Measurements from ENCODE around the gene ANAPC10.

Gene ANAPC10

DNA sequence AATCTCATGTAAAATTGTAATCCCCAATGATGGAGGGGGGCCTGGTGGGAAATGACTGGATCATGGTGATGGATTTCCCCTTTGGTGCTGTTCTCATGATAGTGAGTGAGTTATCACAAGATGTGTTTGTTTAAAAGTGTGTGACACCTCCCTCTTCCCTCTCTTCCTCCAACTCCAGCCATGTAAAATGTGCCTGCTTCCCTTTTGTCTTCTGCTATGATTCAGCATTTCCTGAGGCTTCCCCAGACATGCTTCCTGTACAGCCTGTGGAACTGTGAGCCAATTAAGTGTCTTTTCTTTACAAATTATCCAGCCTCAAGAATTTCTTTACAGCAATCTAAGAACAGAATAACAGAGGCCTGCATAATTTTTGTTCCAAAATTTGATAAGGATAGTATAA lies 85.2 kb downstream of the ANAPC10 start:
- TF ChIP-seq, protein P1, sequence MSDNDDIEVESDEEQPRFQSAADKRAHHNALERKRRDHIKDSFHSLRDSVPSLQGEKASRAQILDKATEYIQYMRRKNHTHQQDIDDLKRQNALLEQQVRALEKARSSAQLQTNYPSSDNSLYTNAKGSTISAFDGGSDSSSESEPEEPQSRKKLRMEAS (IDR thresholded peaks at IDR 0.05) = no peak
- TF ChIP-seq RAD21 (IDR thresholded peaks at IDR 0.05; ENCODE audit: low read depth) = no peak
- TF ChIP-seq CREB1 (IDR thresholded peaks at IDR 0.05; ENCODE audit: low read depth) = no peak
- TF ChIP-seq TAF1 (IDR thresholded peaks at IDR 0.05; ENCODE audit: low read depth) = no peak

DNA sequence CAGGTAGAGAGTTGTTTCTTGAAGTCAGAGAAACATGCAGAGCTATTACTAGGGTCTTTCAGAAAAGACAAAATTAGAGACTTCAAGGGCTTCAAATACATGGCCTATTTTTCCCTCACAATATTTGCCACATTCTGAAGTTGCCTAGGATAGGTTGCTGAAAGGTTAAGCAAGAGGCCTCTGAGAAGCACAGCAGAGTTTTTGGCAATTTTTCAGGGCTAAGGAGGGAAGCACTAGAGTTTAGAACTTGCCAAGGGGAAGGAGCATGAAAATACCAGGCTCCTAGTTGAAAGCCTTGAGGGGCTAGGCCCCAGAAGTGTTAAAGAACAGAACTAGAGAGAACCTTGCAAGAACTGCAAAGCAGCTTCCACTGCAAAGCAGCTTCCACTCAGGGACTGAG lies 86.4 kb downstream of the ANAPC10 start:
- TF ChIP-seq YY1 (IDR thresholded peaks at IDR 0.05; ENCODE audit: low read depth) = no peak
- TF ChIP-seq RAD21 (IDR thresholded peaks at IDR 0.05; ENCODE audit: low read depth) = no peak
- TF ChIP-seq CREB1 (IDR thresholded peaks at IDR 0.05; ENCODE audit: low read depth) = no peak
- TF ChIP-seq EP300 (IDR thresholded peaks at IDR 0.05; ENCODE audit: borderline replicate concordance) = no peak
- TF ChIP-seq TEAD4 (IDR thresholded peaks at IDR 0.05) = no peak
- TF ChIP-seq, protein P2, sequence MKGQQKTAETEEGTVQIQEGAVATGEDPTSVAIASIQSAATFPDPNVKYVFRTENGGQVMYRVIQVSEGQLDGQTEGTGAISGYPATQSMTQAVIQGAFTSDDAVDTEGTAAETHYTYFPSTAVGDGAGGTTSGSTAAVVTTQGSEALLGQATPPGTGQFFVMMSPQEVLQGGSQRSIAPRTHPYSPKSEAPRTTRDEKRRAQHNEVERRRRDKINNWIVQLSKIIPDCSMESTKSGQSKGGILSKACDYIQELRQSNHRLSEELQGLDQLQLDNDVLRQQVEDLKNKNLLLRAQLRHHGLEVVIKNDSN (IDR thresholded peaks at IDR 0.05) = no peak
- no peak for TF ChIP-seq ZBTB7A (IDR thresholded peaks at IDR 0.05; ENCODE audit: low read depth)
- TF ChIP-seq TCF12 (IDR thresholded peaks at IDR 0.05; ENCODE audit: low read depth) = no peak
- no peak for TF ChIP-seq FOXM1 (IDR thresholded peaks at IDR 0.05; ENCODE audit: borderline replicate concordance, low read depth)
- no peak for TF ChIP-seq TAF1 (IDR thresholded peaks at IDR 0.05; ENCODE audit: low read depth)
- TF ChIP-seq, protein P1 (IDR thresholded peaks at IDR 0.05) = no peak
- TF ChIP-seq EGR1 (IDR thresholded peaks at IDR 0.05) = no peak
- TF ChIP-seq, protein P3, sequence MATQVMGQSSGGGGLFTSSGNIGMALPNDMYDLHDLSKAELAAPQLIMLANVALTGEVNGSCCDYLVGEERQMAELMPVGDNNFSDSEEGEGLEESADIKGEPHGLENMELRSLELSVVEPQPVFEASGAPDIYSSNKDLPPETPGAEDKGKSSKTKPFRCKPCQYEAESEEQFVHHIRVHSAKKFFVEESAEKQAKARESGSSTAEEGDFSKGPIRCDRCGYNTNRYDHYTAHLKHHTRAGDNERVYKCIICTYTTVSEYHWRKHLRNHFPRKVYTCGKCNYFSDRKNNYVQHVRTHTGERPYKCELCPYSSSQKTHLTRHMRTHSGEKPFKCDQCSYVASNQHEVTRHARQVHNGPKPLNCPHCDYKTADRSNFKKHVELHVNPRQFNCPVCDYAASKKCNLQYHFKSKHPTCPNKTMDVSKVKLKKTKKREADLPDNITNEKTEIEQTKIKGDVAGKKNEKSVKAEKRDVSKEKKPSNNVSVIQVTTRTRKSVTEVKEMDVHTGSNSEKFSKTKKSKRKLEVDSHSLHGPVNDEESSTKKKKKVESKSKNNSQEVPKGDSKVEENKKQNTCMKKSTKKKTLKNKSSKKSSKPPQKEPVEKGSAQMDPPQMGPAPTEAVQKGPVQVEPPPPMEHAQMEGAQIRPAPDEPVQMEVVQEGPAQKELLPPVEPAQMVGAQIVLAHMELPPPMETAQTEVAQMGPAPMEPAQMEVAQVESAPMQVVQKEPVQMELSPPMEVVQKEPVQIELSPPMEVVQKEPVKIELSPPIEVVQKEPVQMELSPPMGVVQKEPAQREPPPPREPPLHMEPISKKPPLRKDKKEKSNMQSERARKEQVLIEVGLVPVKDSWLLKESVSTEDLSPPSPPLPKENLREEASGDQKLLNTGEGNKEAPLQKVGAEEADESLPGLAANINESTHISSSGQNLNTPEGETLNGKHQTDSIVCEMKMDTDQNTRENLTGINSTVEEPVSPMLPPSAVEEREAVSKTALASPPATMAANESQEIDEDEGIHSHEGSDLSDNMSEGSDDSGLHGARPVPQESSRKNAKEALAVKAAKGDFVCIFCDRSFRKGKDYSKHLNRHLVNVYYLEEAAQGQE (IDR thresholded peaks at IDR 0.05; ENCODE audit: low read depth) = no peak
- TF ChIP-seq CEBPB (IDR thresholded peaks at IDR 0.05) = no peak
- no peak for TF ChIP-seq NFIC (IDR thresholded peaks at IDR 0.05)

DNA sequence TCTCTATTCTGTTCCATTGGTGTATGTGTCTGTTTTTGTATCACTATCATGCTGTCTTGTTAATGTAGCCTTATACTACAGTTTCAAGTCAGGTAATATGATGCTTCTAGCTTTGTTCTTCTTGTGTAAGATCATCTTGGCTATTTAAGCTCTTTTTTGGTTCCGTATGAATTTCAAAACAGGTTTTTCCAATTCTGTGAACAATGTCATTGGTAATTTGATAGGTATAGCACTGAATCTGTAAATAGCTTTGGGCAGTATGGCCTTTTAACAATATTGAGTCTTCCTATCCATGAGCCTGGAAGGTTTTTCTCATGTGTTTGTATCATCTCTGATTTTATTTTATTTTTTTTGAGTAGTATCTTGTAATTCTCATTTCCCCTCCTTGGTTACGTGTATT lies 94.3 kb downstream of the ANAPC10 start:
- TF ChIP-seq NFIC (IDR thresholded peaks at IDR 0.05) (no peak), CEBPB (IDR thresholded peaks at IDR 0.05) (peak; percentile 43; the same call in 1 of the 2 replicates), YY1 (IDR thresholded peaks at IDR 0.05; ENCODE audit: low read depth) (no peak)

DNA sequence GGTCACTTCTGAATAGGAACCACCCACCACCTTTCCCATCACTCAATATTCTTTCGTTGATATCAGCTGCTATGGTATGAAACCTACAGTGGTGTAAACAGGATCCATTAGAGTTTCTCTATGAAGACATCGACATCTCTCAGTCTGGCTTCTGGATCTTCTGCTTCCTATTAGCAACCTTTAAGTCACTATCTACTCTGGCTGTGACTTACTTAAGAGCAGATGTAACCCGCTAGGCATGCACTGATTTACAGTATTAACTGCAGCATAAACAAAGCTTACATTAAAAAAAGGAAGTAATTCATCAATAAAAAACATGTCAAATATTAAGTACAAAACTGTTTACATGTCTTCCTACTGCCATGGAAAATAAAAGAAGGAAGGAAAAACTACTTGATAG lies 96.4 kb downstream of the ANAPC10 start:
- TF ChIP-seq EGR1 (IDR thresholded peaks at IDR 0.05) (no peak), FOXM1 (IDR thresholded peaks at IDR 0.05; ENCODE audit: borderline replicate concordance, low read depth) (no peak), CEBPB (IDR thresholded peaks at IDR 0.05) (no peak), YY1 (IDR thresholded peaks at IDR 0.05; ENCODE audit: low read depth) (no peak), TCF12 (IDR thresholded peaks at IDR 0.05; ENCODE audit: low read depth) (no peak), RAD21 (IDR thresholded peaks at IDR 0.05; ENCODE audit: low read depth) (no peak), TAF1 (IDR thresholded peaks at IDR 0.05; ENCODE audit: low read depth) (no peak), CREB1 (IDR thresholded peaks at IDR 0.05; ENCODE audit: low read depth) (no peak), EP300 (IDR thresholded peaks at IDR 0.05; ENCODE audit: borderline replicate concordance) (no peak), NFIC (IDR thresholded peaks at IDR 0.05) (no peak), TEAD4 (IDR thresholded peaks at IDR 0.05) (no peak)
- TF ChIP-seq, protein P1 (IDR thresholded peaks at IDR 0.05) = no peak
- TF ChIP-seq, protein P3 (IDR thresholded peaks at IDR 0.05; ENCODE audit: low read depth) = no peak

DNA sequence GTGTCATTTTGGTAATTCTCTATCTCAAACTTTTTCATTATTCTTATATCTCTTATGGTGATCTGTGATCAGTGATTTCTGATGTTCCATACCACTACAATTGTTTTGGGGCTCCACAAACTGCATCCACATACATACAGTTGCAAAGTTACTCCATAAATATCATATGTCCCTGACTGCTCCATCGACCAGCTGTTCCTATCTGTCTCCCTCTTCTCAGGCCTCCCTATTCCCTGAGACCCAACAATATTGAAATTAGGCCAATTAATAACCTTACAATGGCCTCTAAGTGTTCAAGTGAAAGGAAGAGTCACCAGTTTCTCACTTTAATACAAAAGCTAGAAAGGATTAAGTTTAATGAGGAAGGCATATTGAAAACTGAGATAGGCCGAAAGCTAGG lies 108.7 kb downstream of the ANAPC10 start:
- TF ChIP-seq, protein P2 (IDR thresholded peaks at IDR 0.05) = no peak
- TF ChIP-seq EGR1 (IDR thresholded peaks at IDR 0.05) (no peak), FOXM1 (IDR thresholded peaks at IDR 0.05; ENCODE audit: borderline replicate concordance, low read depth) (no peak)
- TF ChIP-seq, protein P3 (IDR thresholded peaks at IDR 0.05; ENCODE audit: low read depth) = no peak
